ENCODE data around the gene DYNLL2. TPM values are rescaled to one million over a fixed set of nuclear protein-coding genes. Genes with fewer than 3 reads are reported as not detected.

The DYNLL2 gene
- total RNA-seq, 1 experiment from 2014 or later, result 24.8 TPM

- H3K27ac Mint-ChIP-seq (ENCODE audit: unreplicated experiment), result no peak overlapping the region
- CTCF ChIA-PET, result no interaction called here
- no peak overlapping the region for H3K4me3 Mint-ChIP-seq (ENCODE audit: low read depth, unreplicated experiment)
- no TSS peak for BruUV-seq (replicated peaks)
- no peaks in the 10 kb centered on the region for H3K36me3 Mint-ChIP-seq (ENCODE audit: insufficient read depth, unreplicated experiment)
- intact Hi-C loops (cut with micrococcal nuclease; ENCODE audit: unreplicated experiment), result no loop called here
- TF ChIP-seq CTCF (IDR thresholded peaks at IDR 0.05; ENCODE audit: unreplicated experiment), result no peak
- DNase-seq, result no peak
- peaks cover 3% of the 10 kb centered on the region for H3K9me3 Mint-ChIP-seq (ENCODE audit: low read depth, unreplicated experiment)
- no peaks in the 10 kb centered on the region for H3K4me1 Mint-ChIP-seq (ENCODE audit: low read depth, unreplicated experiment)
- H3K27me3 Mint-ChIP-seq (ENCODE audit: unreplicated experiment), result peaks cover 83% of the 10 kb centered on the region
Measured at GRCh38 chr17:58144801-58145200, 61.6 kb downstream of the DYNLL2 start.

Other genes with a start within 250 kb of the DYNLL2 start
- 38.1 and 49.0 TPM in 2 replicates for gene MRPS23, start 233.4 kb upstream of the DYNLL2 start, total RNA-seq (2022)
- gene CUEDC1, start 128.0 kb upstream of the DYNLL2 start, total RNA-seq (2022), result 30.9 and 34.7 TPM in 2 replicates
- gene VEZF1, start 95.2 kb upstream of the DYNLL2 start, total RNA-seq (2022), result 33.4 and 40.4 TPM in 2 replicates
- gene SRSF1, start 76.2 kb upstream of the DYNLL2 start, total RNA-seq (2022), result 232 and 239 TPM in 2 replicates
- gene OR4D1, start 65.0 kb downstream of the DYNLL2 start, total RNA-seq (2022), result not detected in 2 replicates
- gene OR4D2, start 83.6 kb downstream of the DYNLL2 start, total RNA-seq (2022), result not detected in 2 replicates
- not detected in 2 replicates for gene EPX, start 109.3 kb downstream of the DYNLL2 start, total RNA-seq (2022)
- gene MKS1, start 135.8 kb downstream of the DYNLL2 start, total RNA-seq (2022), result 9.6 and 14.1 TPM in 2 replicates
- gene LPO, start 155.2 kb downstream of the DYNLL2 start, total RNA-seq (2022), result not detected in 2 replicates
- gene MPO, start 197.5 kb downstream of the DYNLL2 start, total RNA-seq (2022), result not detected in 2 replicates
- not detected in 2 replicates for gene TSPOAP1, start 245.4 kb downstream of the DYNLL2 start, total RNA-seq (2022)

Data from Calu3 (cell line).